K562 (cell line): ENCODE measurements around the gene ANKRD34A. TPM values are rescaled to one million over a fixed set of nuclear protein-coding genes. Genes with fewer than 3 reads are reported as not detected.

Experiments used
- ATAC-seq: fragments of 200-7000 bp; cut with Tn5 transposase; 3 replicates; pipeline ENCODE4 v1.9.1; 2020; ENCODE audit warnings: moderate library complexity
- BruUV-seq: library from RNA; stranded (reverse); fragments of 400-500 nt; replicated peaks from 2 replicates; lab custom pipeline; 2021; lab: Mats Ljungman, UMichigan
- CTCF ChIA-PET: fragments of 300-600 bp; formaldehyde crosslinking; extraction: SDS; loops from one replicate; lab custom pipeline; 2021; ENCODE audit warnings: low intra/inter-chr PET ratio; lab: Yijun Ruan, JAX
- POLR2A ChIA-PET: fragments of 300-600, 350-650 bp; sonication (Branson Sonifier 250); formaldehyde crosslinking; extraction: SDS; loops from one replicate; lab custom pipeline; 2021; ENCODE audit warnings: antibody characterized with exemption, inconsistent platforms; lab: Yijun Ruan, JAX
- DNase-seq, 4 experiments: peaks; one replicate each; pipeline versions ENCODE4 v3.0.0 to v3.0.0-alpha.2; 2011 to 2018; ENCODE audit warnings: low spot score in 3 of 4, mixed read lengths in 3 of 4; ENCODE audit errors: extremely low read depth in 1 of 4
- FAIRE-seq: peaks from 2 replicates; lab custom pipeline; 2011; peaks lifted over from hg19 to GRCh38; lab: Jason Lieb, UNC
- H2AFZ ChIP-seq: 2 replicates; pipeline ENCODE4 v1.6.0; 2011; ENCODE audit warnings: low read depth, low read length, control low read depth, inconsistent platforms
- H3K27ac ChIP-seq: fragments of 200-600 bp; 3 replicates; pipeline ENCODE4 v1.8.0; 2011; ENCODE audit warnings: low read depth, mild to moderate bottlenecking, control low read depth, inconsistent platforms, low read length, moderate library complexity, mixed read lengths; ENCODE audit errors: extremely low read depth
- H3K27me3 ChIP-seq, 2 experiments: fragments of 300-600 bp in 1 of 2; 2 replicates in 1 of 2; 3 replicates in 1 of 2; pipeline versions ENCODE4 v1.6.0 to v1.8.0; 2011; ENCODE audit warnings: inconsistent platforms in 2 of 2, low read length in 2 of 2, mild to moderate bottlenecking in 1 of 2, mixed read lengths in 1 of 2, moderate library complexity in 1 of 2; ENCODE audit not compliant: control insufficient read depth in 2 of 2, insufficient read depth in 2 of 2
- H3K36me3 ChIP-seq: fragments of 300-600 bp; 3 replicates; pipeline ENCODE4 v1.8.0; 2011; ENCODE audit warnings: mild to moderate bottlenecking, low read length, inconsistent platforms; ENCODE audit not compliant: control insufficient read depth, insufficient read depth
- H3K4me1 ChIP-seq, 2 experiments: fragments of 200-600 bp in 1 of 2; replicated peaks in 1 of 2; 2 replicates in 1 of 2; 3 replicates in 1 of 2; pipeline versions ENCODE4 v1.5.1 to v1.8.0; 2011; ENCODE audit warnings: inconsistent platforms in 2 of 2, low read length in 2 of 2, mild to moderate bottlenecking in 1 of 2, mixed read lengths in 1 of 2, moderate library complexity in 1 of 2; ENCODE audit not compliant: control insufficient read depth in 2 of 2, insufficient read depth in 2 of 2
- H3K4me2 ChIP-seq: 2 replicates; pipeline ENCODE4 v1.6.1; 2011; ENCODE audit warnings: low read length, control low read depth, inconsistent platforms, mixed read lengths; ENCODE audit not compliant: insufficient read depth
- H3K4me3 ChIP-seq: fragments of 200-600 bp; sonication (generic), shearing (Covaris generic); 2 replicates; pipeline ENCODE4 v1.5.1; 2016; ENCODE audit warnings: control low read depth, inconsistent platforms
- H3K79me2 ChIP-seq: fragments of 200-600 bp; 3 replicates; pipeline ENCODE4 v1.8.0; 2011; ENCODE audit warnings: low read length, inconsistent platforms; ENCODE audit not compliant: control insufficient read depth, insufficient read depth
- H3K9ac ChIP-seq, 2 experiments: 2 replicates each; pipeline versions ENCODE4 v1.6.0 to v1.6.1; 2011; ENCODE audit warnings: low read depth in 2 of 2, low read length in 2 of 2, control low read depth in 1 of 2, inconsistent platforms in 1 of 2, mild to moderate bottlenecking in 1 of 2, mixed read lengths in 1 of 2; ENCODE audit not compliant: insufficient read depth in 1 of 2
- H3K9me1 ChIP-seq: one replicate; pipeline ENCODE4 v1.6.0; 2011; ENCODE audit warnings: inconsistent platforms, mild to moderate bottlenecking, low read length, moderate library complexity; ENCODE audit not compliant: control insufficient read depth, insufficient read depth
- H3K9me3 ChIP-seq: replicated peaks from 2 replicates; pipeline ENCODE4 v1.5.1; 2011; ENCODE audit warnings: low read depth, low read length, inconsistent platforms; ENCODE audit not compliant: control insufficient read depth, insufficient read depth
- H4K20me1 ChIP-seq: replicated peaks from 2 replicates; pipeline ENCODE4 v1.6.1; 2011; ENCODE audit warnings: low read length, inconsistent platforms, mixed read lengths; ENCODE audit not compliant: control insufficient read depth, insufficient read depth
- CUX1 ChIP-seq: fragments of 200-800 bp; sonication (Bioruptor generic); IDR thresholded peaks from 2 replicates; pipeline ENCODE4 v1.6.1; 2016; ENCODE audit warnings: missing genetic modification characterization, missing compliant biosample characterization
- FOXA1 ChIP-seq: fragments of 450-650 bp; IDR thresholded peaks from 2 replicates; pipeline ENCODE4 v1.6.1; 2016; ENCODE audit warnings: mild to moderate bottlenecking, borderline replicate concordance
- HOMEZ ChIP-seq: fragments of 250-450 bp; sonication (Bioruptor Pico); IDR thresholded peaks from 2 replicates; pipeline ENCODE4 v1.4.0; 2020; ENCODE audit warnings: mild to moderate bottlenecking, moderate library complexity
- KLF6 ChIP-seq: fragments of 250-450 bp; sonication (Bioruptor Pico); IDR thresholded peaks from 2 replicates; pipeline ENCODE4 v1.4.0; 2020; ENCODE audit warnings: mild to moderate bottlenecking, moderate library complexity, borderline replicate concordance
- LCOR ChIP-seq: sonication (generic); formaldehyde crosslinking; IDR thresholded peaks from 2 replicates; pipeline ENCODE4 v1.8.0; 2022; ENCODE audit warnings: mild to moderate bottlenecking, missing genetic modification reagents
- MXI1 ChIP-seq: IDR thresholded peaks from 2 replicates; pipeline ENCODE4 v1.6.1; 2011; ENCODE audit warnings: low read depth, mild to moderate bottlenecking, improper control_type of control experiment, low read length
- RUNX1 ChIP-seq: sonication (generic); IDR thresholded peaks from 2 replicates; pipeline ENCODE4 v1.6.1; 2016; ENCODE audit warnings: antibody characterized with exemption, low read depth
- TAF7 ChIP-seq: fragments of 450-650 bp; IDR thresholded peaks from 2 replicates; pipeline ENCODE4 v1.6.1; 2016; ENCODE audit warnings: missing genetic modification characterization, missing compliant biosample characterization
- TBP ChIP-seq: optimal IDR thresholded peaks from 2 replicates; pipeline ENCODE3; 2011; ENCODE audit warnings: low read depth, low read length, improper control_type of control experiment
- ZBTB43 ChIP-seq: sonication (generic); formaldehyde crosslinking; IDR thresholded peaks from 2 replicates; pipeline ENCODE4 v1.8.0; 2023; ENCODE audit warnings: mild to moderate bottlenecking, missing genetic modification reagents
- ZNF12 ChIP-seq: sonication (generic); formaldehyde crosslinking; IDR thresholded peaks from 2 replicates; pipeline ENCODE4 v1.4.0; 2020; ENCODE audit warnings: mild to moderate bottlenecking, missing genetic modification reagents
- ZNF124 ChIP-seq: sonication (generic); formaldehyde crosslinking; IDR thresholded peaks from 2 replicates; pipeline ENCODE4 v1.8.1; 2022; ENCODE audit warnings: missing genetic modification reagents
- ZNF253 ChIP-seq: fragments of 250-450 bp; sonication (Bioruptor Pico); conservative IDR thresholded peaks from 2 replicates; pipeline ENCODE4 v1.6.1; 2021; ENCODE audit warnings: mild to moderate bottlenecking
- ZNF766 ChIP-seq: fragments of 200-800 bp; sonication (Bioruptor generic); conservative IDR thresholded peaks from 2 replicates; pipeline ENCODE4 v1.6.1; 2016; ENCODE audit warnings: missing genetic modification characterization, missing compliant biosample characterization
- WGBS: fragments of 100-300 bp; shearing (Covaris generic); methylation state at CpG from one replicate; pipeline ENCODE4 v1.1.6; 2016; ENCODE audit warnings: low coverage, mixed read lengths; ENCODE audit not compliant: insufficient coverage; ENCODE audit errors: missing lambda C conversion rate; 5-methylcytosine and 5-hydroxymethylcytosine counted together
- in situ Hi-C: fragments of 300-500 bp; cut with MboI; formaldehyde crosslinking; loops from 4 replicates; pipeline ENCODE4 v1.15.0; 2018; ENCODE audit warnings: inconsistent platforms, mixed read lengths
- intact Hi-C: fragments of 100-400 bp; cut with micrococcal nuclease; formaldehyde crosslinking; loops from 2 replicates; pipeline ENCODE4 v1.14.2; 2022
- polyA plus RNA-seq, 8 experiments: library from polyadenylated mRNA; depleted of rRNA in 4 of 8; stranded (reverse) in 5 of 8; unstranded in 3 of 8; fragments of >200 nt; fragmentation: Nextera tagmentation in 2 of 8; fragmentation: Illumina TruSeq in 1 of 8; extraction: Ambion mirVana in 2 of 8; extraction: Trizol in 1 of 8; gene quantifications; 2 replicates each; pipeline versions ENCODE4 v1.2.1 to v1.2.3, GENCODE V29; 2011 to 2014; ENCODE audit warnings: inconsistent platforms in 1 of 8, missing spikeins in 1 of 8
- total RNA-seq, 7 experiments: library from RNA; depleted of rRNA in 6 of 7; stranded (reverse); fragments of >200 nt in 6 of 7; fragmentation: Illumina TruSeq in 2 of 7; extraction: Trizol in 2 of 7; gene quantifications; 2 replicates each; pipeline versions ENCODE4 v1.2.1 to v1.2.3, GENCODE V29; 2011 to 2021; ENCODE audit warnings: low replicate concordance in 1 of 7

The ANKRD34A gene
- total and polyA plus RNA-seq, 9 of the 15 experiments (the other 6 are each of a cell fraction or from before 2014, with no cell fraction given), result 0.06 to 1.6 (median 0.43) TPM

GRCh38 chr1:145951526-145951925 lies 12.8 kb downstream of the ANKRD34A start:
- Histone ChIP-seq H3K9me3 (no peaks in the 10 kb centered on the region), H3K27ac (no peak overlapping the region), H2AFZ (no peak overlapping the region), H3K36me3 (peaks cover 9% of the 10 kb centered on the region; the same call in 1 of the 3 replicates), H3K9ac (no peak overlapping the region), H3K9me1 (no peaks in the 10 kb centered on the region), H4K20me1 (no peaks in the 10 kb centered on the region), H3K27me3 (no peaks in the 10 kb centered on the region), H3K79me2 (peaks cover 19% of the 10 kb centered on the region; the same call in 2 of the 3 replicates), H3K4me1 (peaks cover 0 to 9% of the 10 kb centered on the region in 2 experiments; a peak in 3 of 5 replicates), H3K4me2 (no peak overlapping the region), H3K4me3 (no peak overlapping the region)
- intact Hi-C loops, result no loop called here
- ChIA-PET CTCF (no interaction called here), POLR2A (no interaction called here)
- ATAC-seq (no peak), DNase-seq (no peak), FAIRE-seq (no peak)
- BruUV-seq, result no TSS peak
- in situ Hi-C loops, result no loop called here
- WGBS, result 56% methylated on average over 1 of the region's 1 CpG
- no peak for TF ChIP-seq LCOR (CRISPR knock-in tag)
- no peak for TF ChIP-seq MXI1
- TF ChIP-seq ZNF12 (CRISPR knock-in tag), result no peak
- no peak for TF ChIP-seq ZBTB43 (CRISPR knock-in tag)
- no peak for TF ChIP-seq ZNF766
- TF ChIP-seq TAF7 (tag), result no peak
- TF ChIP-seq HOMEZ, result no peak
- no peak for TF ChIP-seq TBP
- TF ChIP-seq CUX1 (CRISPR knock-in tag), result no peak
- no peak for TF ChIP-seq RUNX1
- no peak for TF ChIP-seq KLF6 (CRISPR knock-in tag)
- no peak for TF ChIP-seq ZNF253
- no peak for TF ChIP-seq ZNF124 (CRISPR knock-in tag)
- TF ChIP-seq FOXA1, result no peak
